T-helper 2 cell treated with Interferon-gamma antibody and Interleukin-4, amounts not matched to agents 5 μg/mL and 100 μg/mL, for 36 hours (primary cell): ENCODE data around the gene ZNF644.

Experiments used
- DNase-seq: peaks from one replicate; pipeline ENCODE4 v3.0.0; 2021; ENCODE audit warnings: low spot score
- H3K27ac Mint-ChIP-seq: one replicate; pipeline ENCODE4 v1.8.0; 2021; ENCODE audit warnings: mild to moderate bottlenecking, mixed read lengths
- H3K27me3 Mint-ChIP-seq: one replicate; pipeline ENCODE4 v1.8.0; 2021; ENCODE audit warnings: low read depth, mixed read lengths
- H3K36me3 Mint-ChIP-seq: one replicate; pipeline ENCODE4 v1.8.0; 2021; ENCODE audit warnings: low read depth, mixed read lengths
- H3K4me1 Mint-ChIP-seq: one replicate; pipeline ENCODE4 v1.8.0; 2021; ENCODE audit warnings: low read depth, mixed read lengths
- H3K4me3 Mint-ChIP-seq: one replicate; pipeline ENCODE4 v1.8.0; 2022; ENCODE audit warnings: mild to moderate bottlenecking, moderate library complexity, mixed read lengths
- H3K9me3 Mint-ChIP-seq: one replicate; pipeline ENCODE4 v1.8.0; 2021; ENCODE audit warnings: mixed read lengths

Gene ZNF644

DNA sequence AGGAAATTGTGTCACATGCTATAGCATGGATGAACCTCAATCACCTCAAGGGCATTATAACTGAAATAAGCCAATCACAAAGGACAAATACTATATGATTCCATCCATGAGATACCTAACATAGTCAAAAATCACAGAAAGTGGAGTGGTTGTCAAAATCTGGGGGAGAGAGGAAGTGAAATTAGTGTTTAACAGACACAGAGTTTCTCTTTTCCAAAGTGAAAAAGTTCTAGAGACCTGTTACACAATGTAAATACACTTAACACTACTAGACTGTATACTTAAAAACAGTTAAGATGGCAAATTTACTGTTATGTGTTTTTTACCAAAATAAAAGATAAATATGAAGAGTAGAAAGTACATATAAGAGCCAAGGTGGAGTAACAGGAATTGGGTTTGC lies 31.8 kb downstream of the ZNF644 start:
- H3K4me3 Mint-ChIP-seq, result no peak overlapping the region
- no peak for DNase-seq
- H3K36me3 Mint-ChIP-seq, result peaks cover 74% of the 10 kb centered on the region
- peaks cover 17% of the 10 kb centered on the region for H3K4me1 Mint-ChIP-seq
- no peaks in the 10 kb centered on the region for H3K27me3 Mint-ChIP-seq
- H3K9me3 Mint-ChIP-seq, result peaks cover 39% of the 10 kb centered on the region
- H3K27ac Mint-ChIP-seq, result no peak overlapping the region

GRCh38 chr1:90989302-90989701 lies 32.5 kb downstream of the ZNF644 start:
- peaks cover 35% of the 10 kb centered on the region for H3K9me3 Mint-ChIP-seq
- peaks cover 67% of the 10 kb centered on the region for H3K36me3 Mint-ChIP-seq
- no peak for DNase-seq
- peaks cover 11% of the 10 kb centered on the region for H3K4me1 Mint-ChIP-seq
- no peak overlapping the region for H3K27ac Mint-ChIP-seq
- no peaks in the 10 kb centered on the region for H3K27me3 Mint-ChIP-seq
- H3K4me3 Mint-ChIP-seq, result no peak overlapping the region

DNA sequence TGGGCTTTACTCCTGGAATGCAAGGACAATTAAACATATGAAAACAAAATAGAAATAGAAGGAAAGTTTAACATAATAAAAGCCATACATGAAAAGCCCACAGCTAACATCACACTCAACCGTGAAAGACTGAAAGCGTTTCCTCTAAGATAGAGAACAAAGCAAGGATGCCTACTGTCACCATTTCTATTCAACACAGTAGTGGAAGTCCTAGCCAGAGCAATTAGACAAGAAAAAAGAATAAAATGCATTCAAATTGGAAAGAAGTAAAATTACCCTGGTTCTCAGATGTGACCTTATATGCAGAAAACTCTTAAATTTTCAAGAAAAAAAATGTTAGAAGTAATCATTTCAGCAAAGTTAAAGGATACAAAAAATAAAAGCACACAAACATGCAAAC lies 34.0 kb downstream of the ZNF644 start:
- Mint-ChIP-seq H3K4me1 (peaks cover 12% of the 10 kb centered on the region), H3K27me3 (no peaks in the 10 kb centered on the region), H3K27ac (no peak overlapping the region), H3K36me3 (peaks cover 62% of the 10 kb centered on the region), H3K9me3 (peaks cover 35% of the 10 kb centered on the region), H3K4me3 (no peak overlapping the region)
- DNase-seq, result no peak

- peaks cover 31% of the 10 kb centered on the region for H3K9me3 Mint-ChIP-seq
- H3K27me3 Mint-ChIP-seq, result no peaks in the 10 kb centered on the region
- H3K4me1 Mint-ChIP-seq, result peaks cover 12% of the 10 kb centered on the region
- no peak for DNase-seq
- no peak overlapping the region for H3K27ac Mint-ChIP-seq
- no peak overlapping the region for H3K4me3 Mint-ChIP-seq
- peaks cover 58% of the 10 kb centered on the region for H3K36me3 Mint-ChIP-seq
Observed at GRCh38 chr1:90986953-90987352, 34.9 kb downstream of the ZNF644 start.

DNA sequence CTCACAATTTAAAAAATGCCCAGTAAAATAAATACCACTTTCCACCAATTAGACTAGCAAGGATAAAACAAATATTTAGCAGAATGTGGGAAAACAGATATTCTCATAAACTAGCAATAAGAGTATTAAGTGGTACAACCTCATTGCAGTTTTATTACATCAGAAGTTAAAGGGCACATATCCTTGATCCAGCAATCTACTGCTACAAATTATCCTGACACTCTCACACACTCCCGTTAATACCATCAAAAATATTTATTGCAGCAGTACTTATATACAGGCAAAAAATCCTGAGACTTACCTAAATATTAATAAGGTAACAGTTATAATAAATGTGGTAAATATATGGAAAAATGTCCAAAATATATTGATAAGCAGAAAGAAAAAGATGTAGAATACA lies 44.3 kb downstream of the ZNF644 start:
- H3K36me3 Mint-ChIP-seq, result peaks cover 27% of the 10 kb centered on the region
- no peak for DNase-seq
- peaks cover 7% of the 10 kb centered on the region for H3K4me1 Mint-ChIP-seq
- H3K27me3 Mint-ChIP-seq, result no peaks in the 10 kb centered on the region
- no peak overlapping the region for H3K27ac Mint-ChIP-seq
- no peaks in the 10 kb centered on the region for H3K9me3 Mint-ChIP-seq
- no peak overlapping the region for H3K4me3 Mint-ChIP-seq

GRCh38 chr1:90973897-90974798 lies 47.7 kb downstream of the ZNF644 start:
- H3K4me3 Mint-ChIP-seq, result no peak overlapping the region
- no peak for DNase-seq
- no peak overlapping the region for H3K27ac Mint-ChIP-seq
- H3K9me3 Mint-ChIP-seq, result no peaks in the 10 kb centered on the region
- H3K36me3 Mint-ChIP-seq, result peaks cover 25% of the 10 kb centered on the region
- no peaks in the 10 kb centered on the region for H3K27me3 Mint-ChIP-seq
- H3K4me1 Mint-ChIP-seq, result peaks cover 7% of the 10 kb centered on the region

DNA sequence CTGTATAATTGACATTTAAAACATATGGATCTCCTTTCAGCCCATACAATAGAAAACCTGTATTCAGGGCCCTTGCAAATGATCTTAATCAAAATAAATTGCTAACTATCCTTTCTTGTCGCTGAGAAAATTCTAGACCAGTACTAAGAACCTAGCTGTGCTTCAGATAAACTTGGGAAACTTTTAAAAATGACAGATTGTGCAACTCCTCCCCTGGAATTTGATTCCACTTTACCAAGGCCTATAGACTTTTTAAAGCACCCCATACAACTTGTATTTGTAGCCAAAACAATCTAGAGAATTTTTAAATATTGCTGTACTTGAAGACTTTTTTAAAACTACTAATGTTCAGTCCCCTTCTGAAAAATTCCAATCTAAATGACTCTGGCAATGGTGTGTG lies 51.6 kb downstream of the ZNF644 start:
- Mint-ChIP-seq H3K27me3 (no peaks in the 10 kb centered on the region), H3K4me1 (peaks cover 7% of the 10 kb centered on the region), H3K27ac (no peak overlapping the region), H3K9me3 (no peaks in the 10 kb centered on the region), H3K4me3 (no peak overlapping the region), H3K36me3 (peaks cover 14% of the 10 kb centered on the region)
- DNase-seq, result no peak

DNA sequence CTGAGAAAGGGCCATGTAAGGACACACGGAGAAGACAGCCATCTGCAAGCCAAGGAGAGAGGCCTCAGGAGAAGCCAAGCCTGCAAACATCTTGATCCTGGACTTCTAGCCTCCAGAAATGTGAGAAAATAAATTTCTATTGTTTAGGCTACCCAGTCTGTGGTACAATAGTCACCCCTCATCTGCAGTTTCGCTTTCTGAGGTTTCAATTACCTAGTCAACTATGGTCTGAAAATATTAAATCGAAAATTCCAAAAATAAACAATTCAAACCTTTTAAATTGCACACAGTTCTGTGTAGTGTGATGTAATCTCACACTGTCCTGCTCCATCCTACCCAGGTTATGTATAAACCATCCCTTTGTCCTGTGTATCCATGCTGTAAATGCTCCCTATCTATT lies 52.6 kb downstream of the ZNF644 start:
- no peak for DNase-seq
- Mint-ChIP-seq H3K4me1 (no peaks in the 10 kb centered on the region), H3K9me3 (no peaks in the 10 kb centered on the region), H3K36me3 (peaks cover 11% of the 10 kb centered on the region), H3K4me3 (no peak overlapping the region), H3K27ac (no peak overlapping the region), H3K27me3 (no peaks in the 10 kb centered on the region)

DNA sequence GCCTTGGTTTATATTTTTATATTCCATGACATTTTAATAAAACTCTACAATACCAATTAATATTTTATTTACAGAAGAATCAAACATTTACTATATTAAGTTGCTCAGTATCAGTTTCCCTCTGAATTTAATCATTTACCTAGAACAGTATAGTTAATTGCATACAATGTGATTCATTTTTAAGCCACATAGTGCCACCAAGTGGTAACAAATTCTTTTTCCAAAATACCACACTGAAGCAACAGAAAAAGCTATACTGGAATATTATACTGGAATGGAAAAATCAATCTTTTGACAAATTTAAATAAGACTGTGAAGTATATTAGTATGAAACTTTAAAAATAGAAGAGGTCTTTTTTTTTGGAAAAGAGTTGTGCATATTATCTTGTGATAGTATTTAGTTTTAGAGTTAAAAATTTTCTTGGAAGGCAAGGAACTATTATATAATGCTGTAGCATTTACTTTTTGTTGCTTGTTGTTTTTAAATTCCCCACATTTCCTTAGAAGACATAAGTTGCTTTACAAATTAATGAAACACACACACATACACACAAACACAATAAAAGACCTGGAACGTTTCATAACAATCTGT lies 57.3 kb downstream of the ZNF644 start:
- H3K27ac Mint-ChIP-seq, result no peak overlapping the region
- peaks cover 14% of the 10 kb centered on the region for H3K36me3 Mint-ChIP-seq
- H3K4me1 Mint-ChIP-seq, result peaks cover 2% of the 10 kb centered on the region
- H3K4me3 Mint-ChIP-seq, result no peak overlapping the region
- no peaks in the 10 kb centered on the region for H3K9me3 Mint-ChIP-seq
- H3K27me3 Mint-ChIP-seq, result no peaks in the 10 kb centered on the region
- no peak for DNase-seq

DNA sequence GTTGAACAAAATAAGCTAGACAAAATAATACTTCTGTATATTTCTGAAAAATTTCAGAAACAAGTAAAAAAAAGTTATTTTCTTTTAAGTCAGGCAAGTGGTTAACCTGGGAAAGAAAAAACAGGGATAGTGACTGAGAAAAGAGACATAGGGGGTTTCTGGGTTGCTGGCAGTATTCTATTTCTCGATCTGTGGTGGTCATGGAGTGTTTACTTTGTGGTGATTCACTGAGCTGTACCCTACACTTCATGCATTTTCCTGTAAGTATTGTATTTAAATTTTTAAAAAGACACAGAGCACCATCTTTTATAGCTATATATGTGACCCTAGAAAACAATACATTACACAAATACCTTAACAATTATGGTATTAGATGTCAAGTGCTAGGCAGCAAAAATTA lies 58.2 kb downstream of the ZNF644 start:
- Mint-ChIP-seq H3K36me3 (peaks cover 20% of the 10 kb centered on the region), H3K27me3 (no peaks in the 10 kb centered on the region), H3K9me3 (no peaks in the 10 kb centered on the region), H3K4me3 (no peak overlapping the region), H3K27ac (no peak overlapping the region), H3K4me1 (peaks cover 4% of the 10 kb centered on the region)
- DNase-seq, result no peak

DNA sequence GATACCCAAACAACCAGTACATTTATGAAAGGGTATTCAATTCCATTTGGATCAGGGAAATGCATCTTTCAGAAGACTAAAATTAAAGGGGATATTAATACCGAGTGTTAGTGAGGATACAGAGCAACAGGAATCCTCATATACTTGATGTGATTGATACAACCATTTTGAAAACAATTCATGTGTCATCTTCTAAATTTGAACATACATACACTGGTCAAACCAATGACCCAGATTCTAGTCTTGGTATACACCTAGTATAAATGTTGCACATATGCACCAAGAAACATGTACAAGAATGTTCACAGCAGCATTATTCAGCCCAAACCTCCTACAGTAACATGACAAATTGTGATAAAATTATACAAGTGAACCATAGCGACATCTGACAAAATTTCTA lies 58.6 kb downstream of the ZNF644 start:
- H3K4me3 Mint-ChIP-seq, result no peak overlapping the region
- no peak overlapping the region for H3K27ac Mint-ChIP-seq
- H3K4me1 Mint-ChIP-seq, result peaks cover 6% of the 10 kb centered on the region
- H3K27me3 Mint-ChIP-seq, result no peaks in the 10 kb centered on the region
- peaks cover 24% of the 10 kb centered on the region for H3K36me3 Mint-ChIP-seq
- DNase-seq, result no peak
- H3K9me3 Mint-ChIP-seq, result no peaks in the 10 kb centered on the region

GRCh38 chr1:90959352-90960206 lies 62.3 kb downstream of the ZNF644 start:
- no peaks in the 10 kb centered on the region for H3K27me3 Mint-ChIP-seq
- H3K4me1 Mint-ChIP-seq, result peaks cover 20% of the 10 kb centered on the region
- H3K27ac Mint-ChIP-seq, result no peak overlapping the region
- peaks cover 14% of the 10 kb centered on the region for H3K9me3 Mint-ChIP-seq
- DNase-seq, result no peak
- H3K4me3 Mint-ChIP-seq, result no peak overlapping the region
- H3K36me3 Mint-ChIP-seq, result peaks cover 53% of the 10 kb centered on the region

DNA sequence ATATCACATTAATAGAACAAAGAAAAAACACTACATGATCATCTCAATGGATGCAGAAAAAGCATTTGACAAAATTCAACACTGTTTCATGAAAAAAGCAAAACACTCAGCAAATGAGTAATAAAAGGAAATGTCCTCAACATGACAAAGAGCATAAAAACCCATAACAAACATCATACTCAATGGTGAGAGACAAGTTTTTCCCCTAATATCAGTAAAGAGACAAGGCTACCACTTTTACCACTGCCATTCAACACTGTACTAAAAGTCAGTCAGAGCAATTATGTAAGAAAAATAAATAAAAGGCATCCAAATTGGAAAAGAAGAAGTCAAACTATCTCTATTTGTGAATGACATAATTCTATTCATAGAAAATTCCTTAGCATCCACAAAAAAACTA lies 64.3 kb downstream of the ZNF644 start:
- Mint-ChIP-seq H3K36me3 (peaks cover 60% of the 10 kb centered on the region), H3K9me3 (peaks cover 15% of the 10 kb centered on the region), H3K4me1 (peaks cover 23% of the 10 kb centered on the region), H3K27ac (no peak overlapping the region), H3K4me3 (no peak overlapping the region), H3K27me3 (no peaks in the 10 kb centered on the region)
- DNase-seq, result no peak

DNA sequence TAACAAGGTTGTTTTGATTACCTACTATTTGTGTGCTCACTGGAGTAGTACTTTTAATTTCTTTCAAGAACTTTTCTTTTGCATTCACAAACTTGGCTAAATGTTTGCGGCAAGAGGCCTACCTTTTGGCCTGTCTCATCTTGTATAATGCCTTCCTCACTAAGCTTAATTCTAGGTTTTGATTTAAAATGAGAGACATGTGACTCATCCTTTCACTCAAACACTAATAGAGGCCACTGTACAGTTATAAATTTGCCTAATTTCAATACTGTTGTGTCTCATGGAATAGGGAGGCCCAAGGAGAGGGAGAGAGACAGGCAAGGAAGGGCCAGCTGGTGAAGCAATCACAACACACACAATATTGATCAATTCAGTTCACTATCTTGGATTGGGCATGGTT lies 66.1 kb downstream of the ZNF644 start:
- Mint-ChIP-seq H3K27me3 (no peaks in the 10 kb centered on the region), H3K4me1 (peaks cover 25% of the 10 kb centered on the region), H3K36me3 (peaks cover 61% of the 10 kb centered on the region), H3K4me3 (no peak overlapping the region), H3K27ac (no peak overlapping the region), H3K9me3 (peaks cover 15% of the 10 kb centered on the region)
- DNase-seq, result no peak
